ENCODE data around the gene DYSF.

DNA sequence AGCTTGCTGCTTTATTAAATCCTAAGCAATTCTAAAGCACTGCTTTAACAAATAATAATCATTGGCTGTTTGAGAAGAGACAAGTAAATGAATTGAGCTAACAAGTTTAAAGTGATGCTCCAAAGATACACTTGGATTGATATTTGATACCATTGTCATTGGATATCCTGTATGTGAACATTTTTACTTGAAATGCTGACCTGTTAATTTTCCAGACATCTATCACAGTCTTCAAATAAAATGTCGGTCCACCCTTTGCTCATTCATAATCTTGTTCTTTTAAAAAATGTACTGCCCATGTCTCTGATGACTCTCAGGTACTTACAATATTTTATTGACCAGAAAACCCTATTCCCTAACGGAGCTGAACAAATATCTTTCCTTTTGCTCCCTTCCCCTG lies 202.1 kb downstream of the DYSF start:
- TF ChIP-seq, protein P1, sequence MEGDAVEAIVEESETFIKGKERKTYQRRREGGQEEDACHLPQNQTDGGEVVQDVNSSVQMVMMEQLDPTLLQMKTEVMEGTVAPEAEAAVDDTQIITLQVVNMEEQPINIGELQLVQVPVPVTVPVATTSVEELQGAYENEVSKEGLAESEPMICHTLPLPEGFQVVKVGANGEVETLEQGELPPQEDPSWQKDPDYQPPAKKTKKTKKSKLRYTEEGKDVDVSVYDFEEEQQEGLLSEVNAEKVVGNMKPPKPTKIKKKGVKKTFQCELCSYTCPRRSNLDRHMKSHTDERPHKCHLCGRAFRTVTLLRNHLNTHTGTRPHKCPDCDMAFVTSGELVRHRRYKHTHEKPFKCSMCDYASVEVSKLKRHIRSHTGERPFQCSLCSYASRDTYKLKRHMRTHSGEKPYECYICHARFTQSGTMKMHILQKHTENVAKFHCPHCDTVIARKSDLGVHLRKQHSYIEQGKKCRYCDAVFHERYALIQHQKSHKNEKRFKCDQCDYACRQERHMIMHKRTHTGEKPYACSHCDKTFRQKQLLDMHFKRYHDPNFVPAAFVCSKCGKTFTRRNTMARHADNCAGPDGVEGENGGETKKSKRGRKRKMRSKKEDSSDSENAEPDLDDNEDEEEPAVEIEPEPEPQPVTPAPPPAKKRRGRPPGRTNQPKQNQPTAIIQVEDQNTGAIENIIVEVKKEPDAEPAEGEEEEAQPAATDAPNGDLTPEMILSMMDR (optimal IDR thresholded peaks at IDR 0.05 in 1 of 3, IDR thresholded peaks at IDR 0.05 in 1 of 3, conservative IDR thresholded peaks at IDR 0.05 in 1 of 3; ENCODE audit: extremely low read depth in 1 of 3, insufficient read depth in 2 of 3, low read length in 3 of 3): no peak
- no peak for TF ChIP-seq EZH2 (IDR thresholded peaks at IDR 0.05; ENCODE audit: low read length)

Measured in keratinocyte (primary cell).